H1 (cell line): ENCODE measurements around the gene CIROP.

Source experiments
- CEBPB ChIP-seq: IDR thresholded peaks from 2 replicates; pipeline ENCODE4 v1.6.1; 2012; ENCODE audit warnings: low read depth, low read length
- FOSL1 ChIP-seq: IDR thresholded peaks from 2 replicates; pipeline ENCODE4 v1.6.1; 2011; ENCODE audit warnings: mild to moderate bottlenecking, low read depth, low read length, moderate library complexity; ENCODE audit not compliant: insufficient read depth
- HDAC2 ChIP-seq, 2 experiments: fragments of 300-600 bp in 1 of 2; sonication (generic) in 1 of 2; IDR thresholded peaks; 2 replicates each; pipeline ENCODE4 v1.6.1; 2011 to 2012; ENCODE audit warnings: low read depth in 2 of 2, low read length in 2 of 2, mild to moderate bottlenecking in 2 of 2, moderate library complexity in 2 of 2, borderline replicate concordance in 1 of 2, inconsistent platforms in 1 of 2
- JUN ChIP-seq: IDR thresholded peaks from 2 replicates; pipeline ENCODE4 v1.6.1; 2011; ENCODE audit warnings: low read depth, mild to moderate bottlenecking, improper control_type of control experiment, low read length
- JUND ChIP-seq: IDR thresholded peaks from 2 replicates; pipeline ENCODE4 v1.6.1; 2011; ENCODE audit warnings: mild to moderate bottlenecking, improper control_type of control experiment, low read length
- POLR2A ChIP-seq, 2 experiments: IDR thresholded peaks; 1 replicate in 1 of 2; 2 replicates in 1 of 2; pipeline ENCODE4 v1.6.1; 2011; ENCODE audit warnings: low read depth in 2 of 2, low read length in 2 of 2, mild to moderate bottlenecking in 2 of 2; ENCODE audit errors: control extremely low read depth in 1 of 2
- RAD21 ChIP-seq, 2 experiments: IDR thresholded peaks in 1 of 2; conservative IDR thresholded peaks in 1 of 2; 2 replicates each; pipeline ENCODE4 v1.6.1; 2011; ENCODE audit warnings: low read depth in 2 of 2, low read length in 2 of 2, improper control_type of control experiment in 1 of 2, inconsistent platforms in 1 of 2, mild to moderate bottlenecking in 1 of 2, moderate library complexity in 1 of 2
- TF ChIP-seq, protein P1 (sequence below), 3 experiments: IDR thresholded peaks; 1 replicate in 2 of 3; 2 replicates in 1 of 3; pipeline versions ENCODE4 v1.5.1 to v1.6.1; 2011; ENCODE audit warnings: low read length in 3 of 3, mild to moderate bottlenecking in 3 of 3, inconsistent platforms in 2 of 3, low read depth in 1 of 3, moderate library complexity in 1 of 3; ENCODE audit not compliant: insufficient read depth in 1 of 3; ENCODE audit errors: control extremely low read depth in 1 of 3
- TF ChIP-seq, protein P2 (sequence below): IDR thresholded peaks from 2 replicates; pipeline ENCODE4 v1.6.1; 2011; ENCODE audit warnings: low read depth, mild to moderate bottlenecking, low read length; ENCODE audit not compliant: insufficient read depth
- TF ChIP-seq, protein P3 (sequence below): IDR thresholded peaks from 2 replicates; pipeline ENCODE4 v1.6.1; 2012; ENCODE audit warnings: inconsistent platforms

DNA sequence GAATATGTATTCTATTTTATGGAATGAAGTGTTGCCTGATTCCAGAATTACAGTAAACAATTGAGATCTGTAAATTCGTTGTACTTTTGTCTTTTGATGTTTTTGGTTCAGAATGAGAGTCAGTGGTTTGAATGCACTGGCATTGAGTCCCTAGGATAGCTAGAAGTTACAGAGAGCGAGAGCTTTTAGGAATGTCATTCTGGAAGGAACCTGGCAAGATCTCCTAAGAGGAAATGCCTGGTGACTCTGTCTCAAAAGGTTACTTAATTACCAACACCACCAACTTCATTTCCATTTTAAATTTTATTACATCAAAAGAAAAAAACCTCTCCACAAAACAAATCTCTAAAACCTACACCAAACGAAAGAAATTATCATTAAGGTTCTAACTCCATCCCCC, 20.2 kb upstream of the CIROP start:
- TF ChIP-seq RAD21 (IDR thresholded peaks at IDR 0.05 in 1 of 2, conservative IDR thresholded peaks at IDR 0.05 in 1 of 2; ENCODE audit: low read depth in 2 of 2, low read length in 2 of 2), result no peak
- no peak for TF ChIP-seq HDAC2 (IDR thresholded peaks at IDR 0.05; ENCODE audit: borderline replicate concordance in 1 of 2, low read depth in 2 of 2, low read length in 2 of 2)
- TF ChIP-seq, protein P1, sequence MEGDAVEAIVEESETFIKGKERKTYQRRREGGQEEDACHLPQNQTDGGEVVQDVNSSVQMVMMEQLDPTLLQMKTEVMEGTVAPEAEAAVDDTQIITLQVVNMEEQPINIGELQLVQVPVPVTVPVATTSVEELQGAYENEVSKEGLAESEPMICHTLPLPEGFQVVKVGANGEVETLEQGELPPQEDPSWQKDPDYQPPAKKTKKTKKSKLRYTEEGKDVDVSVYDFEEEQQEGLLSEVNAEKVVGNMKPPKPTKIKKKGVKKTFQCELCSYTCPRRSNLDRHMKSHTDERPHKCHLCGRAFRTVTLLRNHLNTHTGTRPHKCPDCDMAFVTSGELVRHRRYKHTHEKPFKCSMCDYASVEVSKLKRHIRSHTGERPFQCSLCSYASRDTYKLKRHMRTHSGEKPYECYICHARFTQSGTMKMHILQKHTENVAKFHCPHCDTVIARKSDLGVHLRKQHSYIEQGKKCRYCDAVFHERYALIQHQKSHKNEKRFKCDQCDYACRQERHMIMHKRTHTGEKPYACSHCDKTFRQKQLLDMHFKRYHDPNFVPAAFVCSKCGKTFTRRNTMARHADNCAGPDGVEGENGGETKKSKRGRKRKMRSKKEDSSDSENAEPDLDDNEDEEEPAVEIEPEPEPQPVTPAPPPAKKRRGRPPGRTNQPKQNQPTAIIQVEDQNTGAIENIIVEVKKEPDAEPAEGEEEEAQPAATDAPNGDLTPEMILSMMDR (IDR thresholded peaks at IDR 0.05; ENCODE audit: control extremely low read depth in 1 of 3, insufficient read depth in 1 of 3, low read depth in 1 of 3, low read length in 3 of 3), result no peak
- no peak for TF ChIP-seq FOSL1
- TF ChIP-seq POLR2A (IDR thresholded peaks at IDR 0.05; ENCODE audit: control extremely low read depth in 1 of 2, low read depth in 2 of 2, low read length in 2 of 2), result no peak
- TF ChIP-seq CEBPB, result no peak
- no peak for TF ChIP-seq JUND
- TF ChIP-seq, protein P2, sequence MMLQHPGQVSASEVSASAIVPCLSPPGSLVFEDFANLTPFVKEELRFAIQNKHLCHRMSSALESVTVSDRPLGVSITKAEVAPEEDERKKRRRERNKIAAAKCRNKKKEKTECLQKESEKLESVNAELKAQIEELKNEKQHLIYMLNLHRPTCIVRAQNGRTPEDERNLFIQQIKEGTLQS, result no peak
- TF ChIP-seq JUN, result no peak
- TF ChIP-seq, protein P3, sequence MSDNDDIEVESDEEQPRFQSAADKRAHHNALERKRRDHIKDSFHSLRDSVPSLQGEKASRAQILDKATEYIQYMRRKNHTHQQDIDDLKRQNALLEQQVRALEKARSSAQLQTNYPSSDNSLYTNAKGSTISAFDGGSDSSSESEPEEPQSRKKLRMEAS, result no peak
